Spinal cord (tissue), 10 donors: ENCODE results near the gene NPAT. TPM values are rescaled to one million over a fixed set of nuclear protein-coding genes. Genes with fewer than 3 reads are reported as not detected.
"Not testable (repeated sequence)": the region's sequence is repeated elsewhere in the genome, so short reads cannot be mapped to it uniquely, and the experiment has no call there.

Source experiments
- DNase-seq, 6 donors: peaks; one replicate each; pipeline versions ENCODE4 v3.0.0 to v3.0.0-alpha.2; 2013 to 2015; ENCODE audit warnings: low spot score in 6 of 6, low read depth in 4 of 6
- H3K27ac ChIP-seq: one replicate; pipeline ENCODE4 v1.5.1; 2013; ENCODE audit warnings: low read depth, low read length, control low read depth
- H3K27me3 ChIP-seq: one replicate; pipeline ENCODE4 v1.6.1; 2013; ENCODE audit warnings: low read length; ENCODE audit not compliant: control insufficient read depth, insufficient read depth
- H3K36me3 ChIP-seq: one replicate; pipeline ENCODE4 v1.6.1; 2013; ENCODE audit warnings: low read length; ENCODE audit not compliant: control insufficient read depth, insufficient read depth
- H3K4me1 ChIP-seq: one replicate; pipeline ENCODE4 v1.6.1; 2013; ENCODE audit warnings: low read length; ENCODE audit not compliant: control insufficient read depth, insufficient read depth
- H3K4me3 ChIP-seq: one replicate; pipeline ENCODE4 v1.5.1; 2013; ENCODE audit warnings: low read depth, low read length, control low read depth
- H3K9me3 ChIP-seq: one replicate; pipeline ENCODE4 v1.6.1; 2013; ENCODE audit warnings: low read length; ENCODE audit not compliant: control insufficient read depth, insufficient read depth
- WGBS: methylation state at CpG from one replicate; pipeline ENCODE4 v1.1.5; 2013; ENCODE audit warnings: missing lambda C conversion rate; ENCODE audit not compliant: insufficient coverage; 5-methylcytosine and 5-hydroxymethylcytosine counted together
- polyA plus RNA-seq, 2 donors: library from polyadenylated mRNA; unstranded; fragments of 120-200 nt; gene quantifications; one replicate each; pipeline ENCODE4 v1.2.1, GENCODE V29; 2013; ENCODE audit not compliant: insufficient read length in 2 of 2
- total RNA-seq, 2 donors: library from RNA; depleted of rRNA in 1 of 2; stranded (reverse); fragments of 120-200 nt in 1 of 2; fragments of >200 nt in 1 of 2; gene quantifications; one replicate each; pipeline versions ENCODE4 v1.2.3 to v1.2.4, GENCODE V29; 2013 to 2014
- donor health status: healthy.

The NPAT gene
- total and polyA plus RNA-seq, 4 donors: 12.2 to 30.3 (median 16.2) TPM

GRCh38 chr11:108135845-108136544 is 86.4 kb downstream of the NPAT start:
- H3K9me3 ChIP-seq: no peaks in the 10 kb centered on the region
- no peaks in the 10 kb centered on the region for H3K27me3 ChIP-seq
- peaks cover 22% of the 10 kb centered on the region for H3K36me3 ChIP-seq
- DNase-seq: no peak
- H3K4me3 ChIP-seq: no peak overlapping the region
- H3K4me1 ChIP-seq: no peaks in the 10 kb centered on the region
- no peak overlapping the region for H3K27ac ChIP-seq
- no CpG with 5 or more reads among the region's 2 CpGs for whole genome bisulfite sequencing

- DNase-seq, H3K9me3 ChIP-seq, H3K27ac ChIP-seq, H3K4me1 ChIP-seq, H3K27me3 ChIP-seq, H3K4me3 ChIP-seq: not testable (repeated sequence)
- H3K36me3 ChIP-seq: peaks cover 12% of the 10 kb centered on the region
- WGBS: no CpG with 5 or more reads among the region's 2 CpGs
Measured at GRCh38 chr11:108132993-108133538, 89.4 kb downstream of the NPAT start.

- no CpG with 5 or more reads among the region's 1 CpG for WGBS
- H3K9me3 ChIP-seq: no peaks in the 10 kb centered on the region
- peaks cover 10% of the 10 kb centered on the region for H3K36me3 ChIP-seq
- H3K4me1 ChIP-seq: no peaks in the 10 kb centered on the region
- no peak overlapping the region for H3K27ac ChIP-seq
- H3K4me3 ChIP-seq: no peak overlapping the region
- H3K27me3 ChIP-seq: no peaks in the 10 kb centered on the region
- no peak for DNase-seq
Measured at GRCh38 chr11:108131993-108132392, 90.4 kb downstream of the NPAT start.

GRCh38 chr11:108128772-108129171 is 93.7 kb downstream of the NPAT start:
- no peak overlapping the region for H3K4me3 ChIP-seq
- H3K4me1 ChIP-seq: no peaks in the 10 kb centered on the region
- H3K27me3 ChIP-seq: no peaks in the 10 kb centered on the region
- H3K36me3 ChIP-seq: peaks cover 8% of the 10 kb centered on the region
- DNase-seq: no peak
- WGBS: no CpG with 5 or more reads among the region's 2 CpGs
- H3K9me3 ChIP-seq: no peaks in the 10 kb centered on the region
- no peak overlapping the region for H3K27ac ChIP-seq

- peaks cover 8% of the 10 kb centered on the region for H3K36me3 ChIP-seq
- WGBS: no CpG with 5 or more reads among the region's 5 CpGs
- no peak overlapping the region for H3K4me3 ChIP-seq
- no peak overlapping the region for H3K27ac ChIP-seq
- H3K9me3 ChIP-seq: no peaks in the 10 kb centered on the region
- H3K4me1 ChIP-seq: peaks cover 10% of the 10 kb centered on the region
- no peak for DNase-seq
- no peaks in the 10 kb centered on the region for H3K27me3 ChIP-seq
Measured at GRCh38 chr11:108125096-108125495, 97.3 kb downstream of the NPAT start.

DNA sequence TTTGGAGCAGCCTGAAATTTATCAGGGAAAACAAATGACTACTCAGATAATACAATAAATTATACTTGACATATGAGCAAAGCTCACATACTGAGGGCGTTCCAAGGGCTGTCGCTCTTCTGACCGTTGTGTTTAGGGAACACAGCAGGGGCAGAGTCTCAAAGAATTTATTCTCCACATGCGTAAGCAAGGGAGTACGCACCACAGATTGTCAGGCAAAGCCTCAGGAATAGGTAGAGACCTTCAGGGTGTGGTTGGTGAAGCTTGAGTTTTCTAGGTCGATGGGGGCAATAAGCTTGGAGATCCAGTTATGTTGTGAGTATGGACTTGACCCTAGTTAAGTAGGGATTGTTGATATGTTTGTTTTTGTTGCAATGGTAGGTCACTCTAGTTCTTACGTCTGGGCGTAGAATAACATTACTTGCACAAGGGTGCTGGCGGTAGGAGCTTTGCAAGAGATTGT is 100.2 kb downstream of the NPAT start:
- H3K27me3 ChIP-seq: no peaks in the 10 kb centered on the region
- DNase-seq: peak in 4 of 6 donors; percentile 4 to 63 (median 35)
- H3K4me3 ChIP-seq: peak overlapping the region; percentile 61
- peaks cover 10% of the 10 kb centered on the region for H3K4me1 ChIP-seq
- H3K9me3 ChIP-seq: no peaks in the 10 kb centered on the region
- H3K36me3 ChIP-seq: peaks cover 5% of the 10 kb centered on the region
- WGBS: 33% methylated on average over 8 of the region's 9 CpGs
- peak overlapping the region; percentile 76 for H3K27ac ChIP-seq

- peak; percentile 78 to 97 (median 88) for DNase-seq
- Histone ChIP-seq H3K36me3 (peaks cover 5% of the 10 kb centered on the region), H3K9me3 (no peaks in the 10 kb centered on the region), H3K27ac (peak within 1 kb of the TSS; percentile 76), H3K27me3 (no peaks in the 10 kb centered on the region), H3K4me1 (peaks cover 10% of the 10 kb centered on the region), H3K4me3 (peak within 1 kb of the TSS; percentile 61)
- WGBS: 1% methylated on average over 69 of the region's 73 CpGs
Measured at GRCh38 chr11:108121274-108122155, 100.9 kb downstream of the NPAT start, which contains the start of gene ACAT1. ACAT1 (plus strand) TSS chr11:108121567; CDS start chr11:108121607, 40 bp downstream.

DNA sequence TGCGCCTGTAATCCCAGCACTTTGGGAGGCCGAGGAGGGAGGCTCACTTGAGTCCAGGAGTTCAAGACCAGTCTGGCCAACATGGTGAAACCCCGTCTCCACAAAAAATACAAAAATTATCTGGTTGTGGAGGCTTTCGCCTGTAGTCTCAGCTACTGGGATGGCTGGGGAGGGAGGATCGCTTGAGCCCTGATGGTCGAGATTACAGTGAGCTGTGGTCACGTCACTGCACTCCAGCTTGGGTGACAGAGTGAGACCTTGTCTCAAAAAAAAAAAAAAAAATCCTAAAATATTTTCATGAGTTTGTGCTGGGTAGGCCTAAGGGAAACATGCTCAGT is 101.5 kb downstream of the NPAT start:
- peak overlapping the region; percentile 61 for H3K4me3 ChIP-seq
- H3K36me3 ChIP-seq, H3K27me3 ChIP-seq, DNase-seq, H3K9me3 ChIP-seq: not testable (repeated sequence)
- H3K27ac ChIP-seq: peak overlapping the region; percentile 76
- 100% methylated on average over 1 of the region's 7 CpGs for WGBS
- H3K4me1 ChIP-seq: peaks cover 15% of the 10 kb centered on the region

GRCh38 chr11:108117746-108118371 is 104.6 kb downstream of the NPAT start:
- H3K27me3 ChIP-seq: no peaks in the 10 kb centered on the region
- no peak overlapping the region for H3K4me3 ChIP-seq
- peaks cover 24% of the 10 kb centered on the region for H3K4me1 ChIP-seq
- peak in 4 of 6 donors; percentile 7 to 71 (median 36) for DNase-seq
- H3K9me3 ChIP-seq: no peaks in the 10 kb centered on the region
- H3K36me3 ChIP-seq: no peaks in the 10 kb centered on the region
- H3K27ac ChIP-seq: no peak overlapping the region
